GM23248 (cell line): Measurements from ENCODE around the gene NTF3.

Source experiments
- EZH2 ChIP-seq: fragments of 200-600 bp; sonication (generic); IDR thresholded peaks from 2 replicates; pipeline ENCODE4 v1.6.1; 2018; ENCODE audit warnings: antibody characterized with exemption, mild to moderate bottlenecking; ENCODE audit not compliant: insufficient read depth, poor library complexity, severe bottlenecking
- EZH2phosphoT487 ChIP-seq: fragments of 200-600 bp; sonication (generic); IDR thresholded peaks from 2 replicates; pipeline ENCODE4 v1.6.1; 2018; ENCODE audit warnings: antibody characterized with exemption, moderate library complexity, mild to moderate bottlenecking, low read depth; ENCODE audit not compliant: insufficient read depth

DNA sequence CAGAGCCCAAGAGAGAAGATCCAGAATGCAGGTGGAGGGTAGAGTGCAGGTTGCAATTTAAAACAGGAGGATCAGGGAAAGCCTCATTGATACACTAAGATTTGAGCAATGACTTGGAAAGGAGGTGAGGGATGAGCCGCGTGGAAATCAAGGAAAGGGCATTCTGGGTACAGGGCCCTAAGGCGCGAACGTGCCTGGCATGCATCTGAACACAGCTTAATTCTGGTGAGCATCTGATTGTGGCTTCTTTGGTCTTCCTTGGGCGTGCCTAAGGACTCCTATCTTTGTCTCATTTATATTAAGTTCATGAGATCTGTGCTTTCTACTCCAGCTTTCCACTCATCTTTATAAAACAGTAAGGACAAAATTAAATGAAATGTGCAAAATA is 79.3 kb downstream of the NTF3 start:
- no peak for TF ChIP-seq EZH2
- no peak for TF ChIP-seq EZH2phosphoT487
